WTC11 (cell line): Measurements from ENCODE around the gene STX8. TPM values are rescaled to one million over a fixed set of nuclear protein-coding genes. Genes with fewer than 3 reads are reported as not detected.

Source experiments
- ATAC-seq: fragments of 200-7000 bp; cut with Tn5 transposase; 2 replicates; pipeline ENCODE4 v1.10.0; 2021; ENCODE audit warnings: mild to moderate bottlenecking, moderate library complexity
- CTCF ChIA-PET: fragments of 300-600 bp; sonication (Branson Sonifier 250); formaldehyde crosslinking; loops from one replicate; lab custom pipeline; 2021; ENCODE audit warnings: antibody characterized with exemption; lab: Charles Lee
- POLR2A ChIA-PET: fragments of 350-600 bp; sonication (Branson Sonifier 250); formaldehyde crosslinking; loops from one replicate; lab custom pipeline; 2021; ENCODE audit warnings: antibody characterized with exemption; lab: Charles Lee
- DNase-seq: peaks from one replicate; pipeline ENCODE4 v3.0.0; 2021; ENCODE audit warnings: low spot score
- H3K27ac Mint-ChIP-seq: 2 replicates; pipeline ENCODE4 v1.8.0; 2021; ENCODE audit warnings: mixed read lengths
- H3K27me3 Mint-ChIP-seq: 2 replicates; pipeline ENCODE4 v1.8.0; 2021; ENCODE audit warnings: low read depth, mild to moderate bottlenecking, moderate library complexity, mixed read lengths
- H3K36me3 Mint-ChIP-seq: 2 replicates; pipeline ENCODE4 v1.8.0; 2021; ENCODE audit warnings: mixed read lengths
- H3K4me1 Mint-ChIP-seq: 2 replicates; pipeline ENCODE4 v1.8.0; 2022; ENCODE audit warnings: mixed read lengths
- H3K4me3 Mint-ChIP-seq: 2 replicates; pipeline ENCODE4 v1.8.0; 2021; ENCODE audit warnings: mild to moderate bottlenecking, moderate library complexity, mixed read lengths
- H3K9me3 Mint-ChIP-seq: 2 replicates; pipeline ENCODE4 v1.8.0; 2021; ENCODE audit warnings: mixed read lengths
- CREM ChIP-seq: sonication (generic); formaldehyde crosslinking; IDR thresholded peaks from 2 replicates; pipeline ENCODE4 v1.8.1; 2022; ENCODE audit warnings: mild to moderate bottlenecking, missing genetic modification reagents, moderate library complexity
- EMX1 ChIP-seq: fragments of 250-450 bp; sonication (Bioruptor Pico); IDR thresholded peaks from 2 replicates; pipeline ENCODE4 v1.8.0; 2021; ENCODE audit warnings: mild to moderate bottlenecking
- FOXP1 ChIP-seq: sonication (generic); formaldehyde crosslinking; IDR thresholded peaks from 2 replicates; pipeline ENCODE4 v1.8.0; 2022; ENCODE audit warnings: missing genetic modification reagents, mild to moderate bottlenecking, moderate library complexity, borderline replicate concordance
- GTF2I ChIP-seq: fragments of 250-450 bp; sonication (Bioruptor Pico); conservative IDR thresholded peaks from 2 replicates; pipeline ENCODE4 v1.4.0; 2021; ENCODE audit warnings: mild to moderate bottlenecking
- HMGA2 ChIP-seq: fragments of 250-450 bp; sonication (Bioruptor Pico); IDR thresholded peaks from 2 replicates; pipeline ENCODE4 v1.4.0; 2021; ENCODE audit warnings: mild to moderate bottlenecking, moderate library complexity
- IRF2 ChIP-seq: sonication (generic); formaldehyde crosslinking; IDR thresholded peaks from 2 replicates; pipeline ENCODE4 v1.8.0; 2022; ENCODE audit warnings: low read depth, missing genetic modification reagents, borderline replicate concordance
- NR1H2 ChIP-seq: sonication (generic); formaldehyde crosslinking; IDR thresholded peaks from 2 replicates; pipeline ENCODE4 v1.9.0; 2021; ENCODE audit warnings: mild to moderate bottlenecking, moderate library complexity, missing genetic modification reagents
- NR2C2 ChIP-seq: sonication (generic); formaldehyde crosslinking; IDR thresholded peaks from 2 replicates; pipeline ENCODE4 v1.8.0; 2022; ENCODE audit warnings: mild to moderate bottlenecking, missing genetic modification reagents
- ZNF138 ChIP-seq: sonication (generic); formaldehyde crosslinking; conservative IDR thresholded peaks from 2 replicates; pipeline ENCODE4 v1.8.1; 2022; ENCODE audit warnings: mild to moderate bottlenecking, moderate library complexity, missing genetic modification reagents
- ZNF416 ChIP-seq: fragments of 250-450 bp; sonication (Bioruptor Pico); IDR thresholded peaks from 2 replicates; pipeline ENCODE4 v1.9.0; 2021; ENCODE audit warnings: mild to moderate bottlenecking, inconsistent platforms
- total RNA-seq: library from RNA; stranded (reverse); gene quantifications from 3 replicates; pipeline ENCODE4 v1.2.3, GENCODE V29; 2021
- TF ChIP-seq, protein P1 (sequence below): fragments of 250-450 bp; sonication (Bioruptor Pico); IDR thresholded peaks from 2 replicates; pipeline ENCODE4 v1.9.0; 2021; ENCODE audit warnings: mild to moderate bottlenecking
- TF ChIP-seq, protein P2 (sequence below): sonication (generic); formaldehyde crosslinking; conservative IDR thresholded peaks from 2 replicates; pipeline ENCODE4 v1.8.1; 2023; ENCODE audit warnings: mild to moderate bottlenecking, low read depth, missing genetic modification reagents, moderate library complexity
- TF ChIP-seq, protein P3 (sequence below): fragments of 250-450 bp; sonication (Bioruptor Pico); IDR thresholded peaks from 2 replicates; pipeline ENCODE4 v1.9.0; 2021; ENCODE audit warnings: mild to moderate bottlenecking
- TF ChIP-seq, protein P4 (sequence below): sonication (generic); formaldehyde crosslinking; IDR thresholded peaks from 2 replicates; pipeline ENCODE4 v1.8.1; 2022; ENCODE audit warnings: mild to moderate bottlenecking, moderate library complexity, missing genetic modification reagents
- TF ChIP-seq, protein P5 (sequence below): sonication (generic); formaldehyde crosslinking; IDR thresholded peaks from 2 replicates; pipeline ENCODE4 v1.8.1; 2023; ENCODE audit warnings: mild to moderate bottlenecking, missing genetic modification reagents, moderate library complexity
- TF ChIP-seq, protein P6 (sequence below): sonication (generic); formaldehyde crosslinking; IDR thresholded peaks from 2 replicates; pipeline ENCODE4 v1.8.0; 2023; ENCODE audit warnings: missing genetic modification reagents

Gene STX8
- total RNA-seq, 1 experiment from 2014 or later, result 39.9 TPM

DNA sequence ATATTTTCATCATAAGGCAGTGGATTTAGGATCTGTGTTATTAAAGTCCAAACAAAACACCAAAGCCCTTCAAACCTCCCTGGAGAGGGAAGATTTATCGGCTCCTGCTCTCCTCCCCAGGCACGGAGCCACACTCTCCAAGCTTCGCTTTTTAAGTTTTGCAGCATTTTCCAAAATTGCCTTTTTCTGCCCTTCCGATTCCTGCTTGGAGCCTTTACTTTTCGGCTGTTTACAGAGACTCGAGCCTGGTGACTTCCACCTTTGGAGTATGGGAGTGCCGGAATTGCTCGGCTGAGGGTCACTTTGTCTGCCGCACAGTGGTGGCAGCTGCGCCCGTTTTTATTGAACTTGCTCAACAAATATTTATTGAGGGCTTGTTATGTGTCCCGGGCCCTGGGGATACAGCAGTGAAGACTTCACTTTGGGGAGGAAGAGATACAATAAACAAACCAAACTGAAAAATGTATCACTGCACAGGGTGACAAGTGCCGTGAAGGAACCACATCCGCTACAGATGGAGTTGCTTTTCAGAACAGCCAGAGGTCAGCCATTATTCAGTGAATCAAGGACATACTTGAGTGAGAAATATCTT is 368.8 kb downstream of the STX8 start:
- Mint-ChIP-seq H3K9me3 (no peaks in the 10 kb centered on the region), H3K27me3 (no peaks in the 10 kb centered on the region)
- CTCF ChIA-PET, result interaction anchor here (2.7 kb wide), 1 partner anchor 44 kb away, joined by 6 read pairs; no protein-coding TSS in a partner anchor
- TF ChIP-seq, protein P1, sequence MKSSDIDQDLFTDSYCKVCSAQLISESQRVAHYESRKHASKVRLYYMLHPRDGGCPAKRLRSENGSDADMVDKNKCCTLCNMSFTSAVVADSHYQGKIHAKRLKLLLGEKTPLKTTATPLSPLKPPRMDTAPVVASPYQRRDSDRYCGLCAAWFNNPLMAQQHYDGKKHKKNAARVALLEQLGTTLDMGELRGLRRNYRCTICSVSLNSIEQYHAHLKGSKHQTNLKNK (CRISPR knock-in tag), result no peak
- TF ChIP-seq, protein P2, sequence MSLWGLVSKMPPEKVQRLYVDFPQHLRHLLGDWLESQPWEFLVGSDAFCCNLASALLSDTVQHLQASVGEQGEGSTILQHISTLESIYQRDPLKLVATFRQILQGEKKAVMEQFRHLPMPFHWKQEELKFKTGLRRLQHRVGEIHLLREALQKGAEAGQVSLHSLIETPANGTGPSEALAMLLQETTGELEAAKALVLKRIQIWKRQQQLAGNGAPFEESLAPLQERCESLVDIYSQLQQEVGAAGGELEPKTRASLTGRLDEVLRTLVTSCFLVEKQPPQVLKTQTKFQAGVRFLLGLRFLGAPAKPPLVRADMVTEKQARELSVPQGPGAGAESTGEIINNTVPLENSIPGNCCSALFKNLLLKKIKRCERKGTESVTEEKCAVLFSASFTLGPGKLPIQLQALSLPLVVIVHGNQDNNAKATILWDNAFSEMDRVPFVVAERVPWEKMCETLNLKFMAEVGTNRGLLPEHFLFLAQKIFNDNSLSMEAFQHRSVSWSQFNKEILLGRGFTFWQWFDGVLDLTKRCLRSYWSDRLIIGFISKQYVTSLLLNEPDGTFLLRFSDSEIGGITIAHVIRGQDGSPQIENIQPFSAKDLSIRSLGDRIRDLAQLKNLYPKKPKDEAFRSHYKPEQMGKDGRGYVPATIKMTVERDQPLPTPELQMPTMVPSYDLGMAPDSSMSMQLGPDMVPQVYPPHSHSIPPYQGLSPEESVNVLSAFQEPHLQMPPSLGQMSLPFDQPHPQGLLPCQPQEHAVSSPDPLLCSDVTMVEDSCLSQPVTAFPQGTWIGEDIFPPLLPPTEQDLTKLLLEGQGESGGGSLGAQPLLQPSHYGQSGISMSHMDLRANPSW (CRISPR knock-in tag), result no peak
- TF ChIP-seq ZNF138 (CRISPR knock-in tag) (no peak), CREM (no peak), NR1H2 (CRISPR knock-in tag) (no peak), EMX1 (CRISPR knock-in tag) (no peak), NR2C2 (CRISPR knock-in tag) (no peak), IRF2 (CRISPR knock-in tag) (no peak)
- TF ChIP-seq, protein P3, sequence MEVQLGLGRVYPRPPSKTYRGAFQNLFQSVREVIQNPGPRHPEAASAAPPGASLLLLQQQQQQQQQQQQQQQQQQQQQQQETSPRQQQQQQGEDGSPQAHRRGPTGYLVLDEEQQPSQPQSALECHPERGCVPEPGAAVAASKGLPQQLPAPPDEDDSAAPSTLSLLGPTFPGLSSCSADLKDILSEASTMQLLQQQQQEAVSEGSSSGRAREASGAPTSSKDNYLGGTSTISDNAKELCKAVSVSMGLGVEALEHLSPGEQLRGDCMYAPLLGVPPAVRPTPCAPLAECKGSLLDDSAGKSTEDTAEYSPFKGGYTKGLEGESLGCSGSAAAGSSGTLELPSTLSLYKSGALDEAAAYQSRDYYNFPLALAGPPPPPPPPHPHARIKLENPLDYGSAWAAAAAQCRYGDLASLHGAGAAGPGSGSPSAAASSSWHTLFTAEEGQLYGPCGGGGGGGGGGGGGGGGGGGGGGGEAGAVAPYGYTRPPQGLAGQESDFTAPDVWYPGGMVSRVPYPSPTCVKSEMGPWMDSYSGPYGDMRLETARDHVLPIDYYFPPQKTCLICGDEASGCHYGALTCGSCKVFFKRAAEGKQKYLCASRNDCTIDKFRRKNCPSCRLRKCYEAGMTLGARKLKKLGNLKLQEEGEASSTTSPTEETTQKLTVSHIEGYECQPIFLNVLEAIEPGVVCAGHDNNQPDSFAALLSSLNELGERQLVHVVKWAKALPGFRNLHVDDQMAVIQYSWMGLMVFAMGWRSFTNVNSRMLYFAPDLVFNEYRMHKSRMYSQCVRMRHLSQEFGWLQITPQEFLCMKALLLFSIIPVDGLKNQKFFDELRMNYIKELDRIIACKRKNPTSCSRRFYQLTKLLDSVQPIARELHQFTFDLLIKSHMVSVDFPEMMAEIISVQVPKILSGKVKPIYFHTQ, result no peak
- TF ChIP-seq, protein P4, sequence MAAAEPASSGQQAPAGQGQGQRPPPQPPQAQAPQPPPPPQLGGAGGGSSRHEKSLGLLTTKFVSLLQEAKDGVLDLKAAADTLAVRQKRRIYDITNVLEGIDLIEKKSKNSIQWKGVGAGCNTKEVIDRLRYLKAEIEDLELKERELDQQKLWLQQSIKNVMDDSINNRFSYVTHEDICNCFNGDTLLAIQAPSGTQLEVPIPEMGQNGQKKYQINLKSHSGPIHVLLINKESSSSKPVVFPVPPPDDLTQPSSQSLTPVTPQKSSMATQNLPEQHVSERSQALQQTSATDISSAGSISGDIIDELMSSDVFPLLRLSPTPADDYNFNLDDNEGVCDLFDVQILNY (CRISPR knock-in tag), result no peak
- TF ChIP-seq, all 79 proteins: peak for 0
- H3K4me1 Mint-ChIP-seq, result peaks cover 8% of the 10 kb centered on the region; the same call in 1 of the 2 replicates
- ATAC-seq (no peak), DNase-seq (no peak)
- no peak overlapping the region for H3K4me3 Mint-ChIP-seq
- POLR2A ChIA-PET, result no interaction called here
- H3K27ac Mint-ChIP-seq, result no peak overlapping the region
- no peaks in the 10 kb centered on the region for H3K36me3 Mint-ChIP-seq

DNA sequence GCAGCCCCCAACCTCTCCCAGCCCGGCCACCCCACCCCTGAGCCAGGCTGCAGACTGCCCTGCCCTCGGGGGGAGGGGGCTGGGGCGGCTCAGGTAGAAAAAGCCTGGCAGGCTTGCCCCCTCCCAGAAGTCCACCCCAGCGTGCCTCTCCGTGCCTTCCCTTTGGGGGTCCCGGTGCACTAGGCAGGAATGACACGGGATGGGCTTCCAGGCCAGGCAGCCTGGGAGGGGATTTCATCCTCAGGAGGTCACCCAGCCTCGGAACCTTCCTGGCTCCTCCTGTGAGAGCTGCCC is 369.3 kb downstream of the STX8 start:
- Mint-ChIP-seq H3K4me1 (peaks cover 7% of the 10 kb centered on the region; the same call in 1 of the 2 replicates), H3K27me3 (no peaks in the 10 kb centered on the region), H3K27ac (no peak overlapping the region), H3K4me3 (no peak overlapping the region), H3K9me3 (no peaks in the 10 kb centered on the region), H3K36me3 (no peaks in the 10 kb centered on the region)
- ChIA-PET CTCF (interaction anchor here (2.7 kb wide), 1 partner anchor 44 kb away, joined by 6 read pairs; no protein-coding TSS in a partner anchor), POLR2A (interaction anchor here (1.4 kb wide), 1 partner anchor 11 kb away, joined by 3 read pairs; no protein-coding TSS in a partner anchor)
- DNase-seq (no peak), ATAC-seq (no peak)
- TF ChIP-seq NR1H2 (CRISPR knock-in tag) (no peak), NR2C2 (CRISPR knock-in tag) (no peak)
- TF ChIP-seq, all 79 proteins: peak for 0

DNA sequence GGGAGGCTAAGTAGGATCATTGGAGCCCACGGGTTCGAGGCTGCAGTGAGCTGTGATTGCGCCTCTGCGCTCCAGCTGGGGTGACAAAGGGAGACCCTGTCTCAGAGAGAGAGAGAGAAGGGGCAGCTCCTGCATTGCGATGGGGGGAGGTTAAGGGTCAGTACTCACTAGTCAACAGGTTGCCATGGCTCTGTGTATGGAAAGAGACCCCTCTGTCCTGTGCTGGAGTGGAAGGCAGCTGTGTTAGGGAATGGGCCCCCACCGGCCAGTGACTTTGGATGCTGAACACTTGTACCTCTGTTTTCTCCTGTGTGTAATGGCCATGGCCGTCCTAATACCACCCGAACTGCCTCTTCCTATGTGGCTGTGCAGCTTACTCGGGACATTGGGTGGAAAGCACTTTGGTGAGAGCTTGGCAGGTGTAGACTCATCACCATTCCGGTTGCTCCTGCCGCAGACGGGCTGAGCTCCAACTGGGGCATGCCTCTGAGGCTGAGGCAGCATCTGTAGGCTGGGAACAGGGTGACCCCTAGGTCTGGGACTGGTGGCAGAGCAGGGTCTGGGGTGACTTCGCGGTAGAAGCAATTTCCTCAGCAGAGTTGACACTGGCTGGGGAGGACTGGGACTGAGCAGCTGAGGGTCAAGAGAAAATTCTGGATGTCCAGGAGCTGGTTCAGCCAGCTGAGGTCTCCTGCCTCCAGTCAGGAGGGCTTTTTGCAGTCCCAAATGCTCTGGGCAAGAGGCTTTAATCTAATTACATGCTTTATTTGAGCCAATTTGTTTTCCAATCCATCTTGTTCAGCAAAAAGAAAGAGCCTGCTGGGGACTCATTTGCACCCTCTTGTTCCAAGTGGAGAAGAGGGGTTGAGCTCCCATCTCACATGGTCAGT is 369.9 kb downstream of the STX8 start:
- POLR2A ChIA-PET, result interaction anchor here (1.4 kb wide), 1 partner anchor 10 kb away, joined by 3 read pairs; no protein-coding TSS in a partner anchor
- ATAC-seq, result no peak

More for the DNA sequence above, 369.9 kb downstream of the STX8 start:
- Mint-ChIP-seq H3K27ac (no peak overlapping the region), H3K36me3 (no peaks in the 10 kb centered on the region), H3K4me1 (0 out of 2 replicates have a peak, but pooled peaks cover 4% of the 10 kb centered on the region), H3K9me3 (no peaks in the 10 kb centered on the region), H3K4me3 (no peak overlapping the region)
- CTCF ChIA-PET, result interaction anchor here (2.7 kb wide), 1 partner anchor 43 kb away, joined by 6 read pairs; no protein-coding TSS in a partner anchor
- no peak for TF ChIP-seq HMGA2 (CRISPR knock-in tag)
- no peak for TF ChIP-seq FOXP1 (CRISPR knock-in tag)
- no peak for TF ChIP-seq ZNF416 (CRISPR knock-in tag)
- TF ChIP-seq GTF2I (CRISPR knock-in tag), result no peak
- TF ChIP-seq IRF2 (CRISPR knock-in tag), result no peak
- TF ChIP-seq, protein P5, sequence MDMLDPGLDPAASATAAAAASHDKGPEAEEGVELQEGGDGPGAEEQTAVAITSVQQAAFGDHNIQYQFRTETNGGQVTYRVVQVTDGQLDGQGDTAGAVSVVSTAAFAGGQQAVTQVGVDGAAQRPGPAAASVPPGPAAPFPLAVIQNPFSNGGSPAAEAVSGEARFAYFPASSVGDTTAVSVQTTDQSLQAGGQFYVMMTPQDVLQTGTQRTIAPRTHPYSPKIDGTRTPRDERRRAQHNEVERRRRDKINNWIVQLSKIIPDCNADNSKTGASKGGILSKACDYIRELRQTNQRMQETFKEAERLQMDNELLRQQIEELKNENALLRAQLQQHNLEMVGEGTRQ, result no peak
- TF ChIP-seq, protein P6, sequence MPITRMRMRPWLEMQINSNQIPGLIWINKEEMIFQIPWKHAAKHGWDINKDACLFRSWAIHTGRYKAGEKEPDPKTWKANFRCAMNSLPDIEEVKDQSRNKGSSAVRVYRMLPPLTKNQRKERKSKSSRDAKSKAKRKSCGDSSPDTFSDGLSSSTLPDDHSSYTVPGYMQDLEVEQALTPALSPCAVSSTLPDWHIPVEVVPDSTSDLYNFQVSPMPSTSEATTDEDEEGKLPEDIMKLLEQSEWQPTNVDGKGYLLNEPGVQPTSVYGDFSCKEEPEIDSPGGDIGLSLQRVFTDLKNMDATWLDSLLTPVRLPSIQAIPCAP, result no peak
- TF ChIP-seq, all 79 proteins: peak for 0
- no peaks in the 10 kb centered on the region for H3K27me3 Mint-ChIP-seq
- DNase-seq, result no peak
